HEK293 (cell line): ENCODE data around the gene FHL3.
"Not testable (repeated sequence)": the region's sequence is repeated elsewhere in the genome, so short reads cannot be mapped to it uniquely, and the experiment has no call there.

Experiments
- CTCF ChIA-PET: fragments of 350-600 bp; formaldehyde crosslinking; extraction: SDS; loops from one replicate; lab custom pipeline; 2021; ENCODE audit warnings: antibody characterized with exemption; lab: Yijun Ruan, JAX
- POLR2A ChIA-PET: fragments of 300-600 bp; formaldehyde crosslinking; extraction: SDS; loops from one replicate; lab custom pipeline; 2020; ENCODE audit warnings: antibody characterized with exemption, inconsistent platforms; lab: Yijun Ruan, JAX
- H3K27ac ChIP-seq: fragments of 200-500 bp; sonication (Bioruptor generic); 2 replicates; pipeline ENCODE4 v1.5.1; 2014; ENCODE audit warnings: low read depth, low read length, control low read depth, inconsistent platforms; ENCODE audit errors: extremely low read depth
- H3K36me3 ChIP-seq, 2 experiments: fragments of 200-500 bp in 1 of 2; sonication (Bioruptor generic) in 1 of 2; 1 replicate in 1 of 2; 2 replicates in 1 of 2; pipeline ENCODE4 v1.5.1; 2014 to 2017; ENCODE audit warnings: inconsistent platforms in 2 of 2, low read length in 2 of 2; ENCODE audit not compliant: control insufficient read depth in 2 of 2, insufficient read depth in 1 of 2
- H3K4me1 ChIP-seq: fragments of 200-500 bp; sonication (Bioruptor generic); 2 replicates; pipeline ENCODE4 v1.5.1; 2014; ENCODE audit warnings: mild to moderate bottlenecking, low read length, inconsistent platforms; ENCODE audit not compliant: control insufficient read depth, insufficient read depth
- H3K4me3 ChIP-seq: 2 replicates; pipeline ENCODE4 v1.5.1; 2011; ENCODE audit warnings: low read depth, mild to moderate bottlenecking, control low read depth, low read length, moderate library complexity
- H3K9me3 ChIP-seq: fragments of 200-500 bp; sonication (Bioruptor generic); 2 replicates; pipeline ENCODE4 v1.5.1; 2014; ENCODE audit warnings: low read depth, low read length, inconsistent platforms; ENCODE audit not compliant: control insufficient read depth, insufficient read depth
- EGR2 ChIP-seq: fragments of 450-650 bp; formaldehyde crosslinking; IDR thresholded peaks from 2 replicates; pipeline ENCODE4 v1.5.1; 2016; ENCODE audit warnings: low read depth, missing biosample characterization, missing genetic modification characterization
- KLF16 ChIP-seq: fragments of 450-650 bp; formaldehyde crosslinking; IDR thresholded peaks from 2 replicates; pipeline ENCODE4 v1.5.1; 2017; ENCODE audit warnings: missing biosample characterization, missing genetic modification characterization
- MYNN ChIP-seq: fragments of 450-650 bp; formaldehyde crosslinking; IDR thresholded peaks from 2 replicates; pipeline ENCODE4 v1.5.1; 2016; ENCODE audit warnings: missing biosample characterization, missing genetic modification characterization, borderline replicate concordance
- SALL2 ChIP-seq: fragments of 450-650 bp; formaldehyde crosslinking; IDR thresholded peaks from 2 replicates; pipeline ENCODE4 v1.5.0; 2017; ENCODE audit warnings: missing biosample characterization, mild to moderate bottlenecking, missing genetic modification characterization, borderline replicate concordance
- ZFHX2 ChIP-seq: fragments of 450-650 bp; formaldehyde crosslinking; conservative IDR thresholded peaks from 2 replicates; pipeline ENCODE4 v1.5.1; 2016; ENCODE audit warnings: missing biosample characterization, missing genetic modification characterization
- ZNF121 ChIP-seq: fragments of 450-650 bp; formaldehyde crosslinking; IDR thresholded peaks from 2 replicates; pipeline ENCODE4 v1.5.1; 2016; ENCODE audit warnings: missing biosample characterization, missing genetic modification characterization
- ZNF341 ChIP-seq: fragments of 450-650 bp; formaldehyde crosslinking; IDR thresholded peaks from 2 replicates; pipeline ENCODE4; 2016; ENCODE audit warnings: low read depth, missing biosample characterization, missing genetic modification characterization
- ZNF76 ChIP-seq: fragments of 450-650 bp; formaldehyde crosslinking; IDR thresholded peaks from 2 replicates; pipeline ENCODE4; 2016; ENCODE audit warnings: low read depth, missing biosample characterization, missing genetic modification characterization, borderline replicate concordance
- TF ChIP-seq, protein P1 (sequence below): fragments of 450-650 bp; formaldehyde crosslinking; IDR thresholded peaks from 2 replicates; pipeline ENCODE4 v1.5.1; 2016; ENCODE audit warnings: missing biosample characterization, missing genetic modification characterization

FHL3 gene

DNA sequence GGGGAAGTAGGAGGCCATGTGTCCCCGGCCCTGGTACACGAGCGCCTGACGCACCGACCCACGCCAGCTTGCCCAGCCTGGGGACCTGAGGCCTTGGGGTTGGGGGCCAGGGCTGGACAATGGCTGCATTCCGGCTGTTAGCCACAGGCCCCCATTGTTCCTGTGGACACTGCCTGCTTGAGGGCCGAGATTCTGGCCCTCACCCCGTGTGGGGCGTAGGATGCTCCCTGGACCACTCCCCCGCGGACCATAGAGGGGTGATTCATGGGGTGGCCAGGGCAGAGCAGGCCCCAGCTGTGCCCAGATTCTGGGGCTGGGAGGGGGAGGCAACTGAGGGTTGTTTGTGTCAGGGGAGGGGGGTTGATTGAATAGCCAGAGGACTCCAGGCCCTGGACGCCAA lies 29.6 kb upstream of the FHL3 start:
- CTCF ChIA-PET: interaction anchor here (0.7 kb wide), 1 partner anchor 511 kb away, joined by 4 read pairs; no protein-coding TSS in a partner anchor
- POLR2A ChIA-PET: no interaction called here
- Histone ChIP-seq H3K27ac (no peak overlapping the region), H3K36me3 (no peaks in the 10 kb centered on the region), H3K9me3 (no peaks in the 10 kb centered on the region), H3K4me3 (no peak overlapping the region), H3K4me1 (peaks cover 4% of the 10 kb centered on the region)
- TF ChIP-seq KLF16 (tag by site-specific recombination) (no peak), ZNF341 (tag by site-specific recombination) (0 out of 2 replicates have a peak, but pooled peaks have one; percentile 12), MYNN (tag by site-specific recombination) (no peak)
- TF ChIP-seq, protein P1, sequence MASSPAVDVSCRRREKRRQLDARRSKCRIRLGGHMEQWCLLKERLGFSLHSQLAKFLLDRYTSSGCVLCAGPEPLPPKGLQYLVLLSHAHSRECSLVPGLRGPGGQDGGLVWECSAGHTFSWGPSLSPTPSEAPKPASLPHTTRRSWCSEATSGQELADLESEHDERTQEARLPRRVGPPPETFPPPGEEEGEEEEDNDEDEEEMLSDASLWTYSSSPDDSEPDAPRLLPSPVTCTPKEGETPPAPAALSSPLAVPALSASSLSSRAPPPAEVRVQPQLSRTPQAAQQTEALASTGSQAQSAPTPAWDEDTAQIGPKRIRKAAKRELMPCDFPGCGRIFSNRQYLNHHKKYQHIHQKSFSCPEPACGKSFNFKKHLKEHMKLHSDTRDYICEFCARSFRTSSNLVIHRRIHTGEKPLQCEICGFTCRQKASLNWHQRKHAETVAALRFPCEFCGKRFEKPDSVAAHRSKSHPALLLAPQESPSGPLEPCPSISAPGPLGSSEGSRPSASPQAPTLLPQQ (tag by site-specific recombination): no peak

DNA sequence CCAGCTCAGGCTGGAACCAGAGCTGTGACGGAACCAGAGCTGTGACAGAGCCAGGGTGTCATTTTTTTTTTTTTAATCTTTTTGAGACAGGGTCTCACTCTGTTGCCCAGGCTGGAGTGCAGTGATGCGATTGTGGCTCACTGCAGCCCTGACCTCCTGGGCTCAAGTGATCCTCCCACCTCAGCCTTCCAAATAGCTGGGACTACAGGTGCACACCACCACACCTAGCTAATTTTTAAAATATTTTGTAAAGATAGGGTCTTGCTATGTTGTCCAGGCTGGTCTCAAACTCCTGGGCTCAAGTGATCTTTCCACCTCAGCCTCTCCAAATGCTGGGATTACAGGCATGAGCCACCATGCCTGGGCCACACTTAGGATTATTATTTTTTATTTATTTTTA lies 27.7 kb upstream of the FHL3 start:
- peaks cover 19% of the 10 kb centered on the region for H3K4me1 ChIP-seq
- H3K9me3 ChIP-seq, H3K4me3 ChIP-seq, CTCF ChIA-PET, H3K27ac ChIP-seq, POLR2A ChIA-PET, H3K36me3 ChIP-seq: not testable (repeated sequence)
- TF ChIP-seq ZNF121 (tag by site-specific recombination): peak; percentile 92

DNA sequence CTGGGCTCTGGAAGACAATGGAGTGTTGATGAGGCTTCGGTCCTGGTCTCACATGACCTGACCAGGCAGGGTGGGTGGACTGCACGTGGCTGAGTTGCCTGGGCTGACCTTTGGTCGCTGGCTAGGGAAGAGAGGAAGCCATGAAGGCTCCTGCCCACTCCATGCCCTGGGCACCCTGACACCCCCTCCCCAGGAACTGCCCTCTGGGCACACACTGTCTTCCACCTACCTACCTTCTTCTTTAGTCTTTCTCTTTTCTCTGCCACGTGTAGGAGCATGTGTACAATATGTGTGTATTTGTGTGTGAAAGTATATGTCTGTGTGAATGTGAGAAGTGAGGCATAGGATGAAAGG lies 26.2 kb upstream of the FHL3 start:
- ChIA-PET CTCF (no interaction called here), POLR2A (no interaction called here)

DNA sequence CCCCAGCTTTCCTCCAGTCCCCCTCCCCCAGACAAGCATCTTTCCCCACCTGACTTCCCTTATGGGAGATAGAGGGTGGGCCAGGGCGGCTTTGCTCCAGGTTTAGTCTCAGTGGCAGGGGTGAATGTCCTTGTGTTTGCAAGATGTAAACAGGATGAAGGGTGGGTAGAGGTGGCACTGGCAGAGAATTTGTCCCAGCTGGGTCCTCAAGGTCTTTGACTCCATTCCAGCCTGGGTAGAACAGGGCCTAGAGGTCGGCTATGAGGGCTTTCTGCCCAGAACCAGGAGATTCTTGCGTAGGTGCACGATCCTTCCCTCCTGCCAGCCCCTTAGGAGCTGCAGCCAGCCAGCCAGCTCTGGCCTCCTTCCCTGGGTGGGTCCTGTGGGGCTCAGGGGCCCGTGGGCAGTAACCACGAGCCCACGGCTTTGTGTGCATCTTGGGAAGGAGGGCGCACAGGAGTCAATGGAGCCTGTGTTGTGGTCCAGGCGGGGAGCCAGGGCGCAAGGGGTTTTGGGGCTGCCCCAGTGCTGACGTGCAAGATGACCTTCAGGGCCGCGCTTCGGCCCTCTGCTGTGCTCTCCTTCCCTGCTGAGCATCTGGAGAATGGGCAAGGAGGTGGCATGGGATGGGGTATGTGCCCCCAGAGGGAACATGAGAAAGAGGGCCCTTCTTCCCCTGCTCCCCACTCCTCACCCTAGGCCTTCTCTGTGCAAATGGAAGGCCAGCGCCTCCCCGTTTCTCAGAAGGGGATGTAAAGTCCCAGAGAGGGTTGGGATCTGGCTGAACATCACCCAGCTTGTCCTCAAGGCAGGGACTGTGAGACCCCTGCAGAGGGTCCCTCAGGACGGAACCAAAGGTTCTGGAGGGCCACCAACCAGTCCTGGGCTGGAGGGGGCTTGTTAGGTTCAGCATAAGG lies 25.5 kb upstream of the FHL3 start:
- H3K36me3 ChIP-seq: peaks cover 0 to 19% of the 10 kb centered on the region in 2 experiments; a peak in 1 of 3 replicates
- no peak overlapping the region for H3K4me3 ChIP-seq
- CTCF ChIA-PET: interaction anchor here (0.6 to 3.5 kb wide), 4 partner anchors 11 to 230 kb away, joined by 3 to 19 read pairs (median 4); no protein-coding TSS in a partner anchor
- H3K4me1 ChIP-seq: peaks cover 19% of the 10 kb centered on the region
- TF ChIP-seq EGR2 (peak; percentile 47), SALL2 (tag by site-specific recombination) (no peak), ZFHX2 (tag by site-specific recombination) (peak; percentile 65)
- POLR2A ChIA-PET: interaction anchor here (0.6 to 1.0 kb wide), 3 partner anchors 8 to 24 kb away, joined by 3 to 5 read pairs (median 3); no protein-coding TSS in a partner anchor
- no peaks in the 10 kb centered on the region for H3K9me3 ChIP-seq
- no peak overlapping the region for H3K27ac ChIP-seq

More for the DNA sequence above, 26.2 kb upstream of the FHL3 start:
- peaks cover 0 to 13% of the 10 kb centered on the region in 2 experiments; a peak in 1 of 3 replicates for H3K36me3 ChIP-seq
- H3K27ac ChIP-seq: no peak overlapping the region
- TF ChIP-seq EGR2 (peak; percentile 15; the same call in 1 of the 2 replicates), ZNF76 (tag by site-specific recombination) (no peak)
- H3K9me3 ChIP-seq: no peaks in the 10 kb centered on the region
- peaks cover 19% of the 10 kb centered on the region for H3K4me1 ChIP-seq
- no peak overlapping the region for H3K4me3 ChIP-seq
